Psoas muscle (tissue), 8 donors: Measurements from ENCODE around the gene LMX1A. TPM values are rescaled to one million over a fixed set of nuclear protein-coding genes. Genes with fewer than 3 reads are reported as not detected.

Experiments
- ATAC-seq, 4 donors: fragments of 200-7000 bp; cut with Tn5 transposase; one replicate each; pipeline ENCODE4 v1.9.1; 2020; ENCODE audit warnings: moderate library complexity in 3 of 4, mild to moderate bottlenecking in 2 of 4
- DNase-seq, 2 donors: peaks; one replicate each; pipeline ENCODE4 v3.0.0-alpha.2; 2020
- H3K27ac ChIP-seq: fragments of 200-600 bp; one replicate; pipeline ENCODE4 v1.8.0; 2022
- H3K27me3 ChIP-seq, 3 donors: fragments of 200-600 bp in 1 of 3; one replicate each; pipeline versions ENCODE4 v1.6.1 to v1.8.0; 2013 to 2022; ENCODE audit warnings: low read length in 2 of 3, mild to moderate bottlenecking in 2 of 3, moderate library complexity in 1 of 3; ENCODE audit not compliant: insufficient read depth in 3 of 3
- H3K36me3 ChIP-seq, 2 donors: fragments of 200-600 bp in 1 of 2; one replicate each; pipeline versions ENCODE4 v1.6.1 to v1.8.0; 2013 to 2022; ENCODE audit warnings: low read depth in 1 of 2, mild to moderate bottlenecking in 1 of 2, moderate library complexity in 1 of 2; ENCODE audit not compliant: insufficient read depth in 1 of 2
- H3K4me1 ChIP-seq: fragments of 200-600 bp; one replicate; pipeline ENCODE4 v1.8.0; 2022
- H3K4me3 ChIP-seq: fragments of 200-600 bp; one replicate; pipeline ENCODE4 v1.8.0; 2022; ENCODE audit warnings: mild to moderate bottlenecking
- H3K9me3 ChIP-seq: fragments of 200-600 bp; one replicate; pipeline ENCODE4 v1.8.0; 2022
- CTCF ChIP-seq: fragments of 200-600 bp; IDR thresholded peaks from one replicate; pipeline ENCODE4 v1.8.0; 2022; ENCODE audit warnings: antibody characterized with exemption
- WGBS, 3 donors: extraction: QIAGEN DNeasy Blood & Tissue Kit; methylation state at CpG; one replicate each; pipeline versions ENCODE4 v1.1.6 to v1.1.7; 2013; 5-methylcytosine and 5-hydroxymethylcytosine counted together
- intact Hi-C, 2 donors: fragments of 100-400 bp; cut with DNase I; formaldehyde crosslinking; loops; one replicate each; pipeline versions ENCODE4 v1.11.0 to v1.14.2; 2022
- polyA plus RNA-seq, 3 donors: library from polyadenylated mRNA; stranded (reverse); fragments of 200-250 nt; gene quantifications; one replicate each; pipeline ENCODE4 v1.2.3, GENCODE V29; 2013
- total RNA-seq, 4 donors: library from RNA; stranded (reverse); fragmentation: NEBNext Ultra II Directional in 2 of 4; extraction: Animal tissue kit (Norgen Biotek cat#: 25700) in 2 of 4; gene quantifications; one replicate each; pipeline versions ENCODE4 v1.2.1 to v1.2.4, GENCODE V29; 2021 to 2023
- donor health status: healthy with polysubstance abuse.
- donor health status: DM: no; HTN: no; CAD: no; lungs with moderate emphysema.
- donor health status: Bipolar disorder and iron deficiency.
- donor health status: healthy.
- donor health status: DM: yes; HTN: yes; CAD: no.
- donor health status: DM: no; HTN: no; CAD: no.
- donor health status: DM: no; HTN: no; CAD: no.
- donor health status: DM: yes; HTN: yes; CAD: no.

The LMX1A gene
- total and polyA plus RNA-seq, 7 donors: 0.04 to 0.36 (median 0.16) TPM; not detected in 3

GRCh38 chr1:165287329-165287728 is 69.2 kb downstream of the LMX1A start:
- H3K9me3 ChIP-seq: no peaks in the 10 kb centered on the region
- ATAC-seq: no peak
- H3K27me3 ChIP-seq: peaks cover 0 to 10% (median 1%) of the 10 kb centered on the region in 3 donors
- H3K27ac ChIP-seq: no peak overlapping the region
- H3K36me3 ChIP-seq: no peaks in the 10 kb centered on the region
- WGBS, 3 donors: 91 to 97% (median 96%) methylated on average over 3 of the region's 3 CpGs
- H3K4me1 ChIP-seq: no peaks in the 10 kb centered on the region
- intact Hi-C loops: no loop called here
- no peak for TF ChIP-seq CTCF
- no peak for DNase-seq
- no peak overlapping the region for H3K4me3 ChIP-seq

- 55 to 61% (median 59%) methylated on average over 10 of the region's 10 CpGs for WGBS, 3 donors
- no peak overlapping the region for H3K4me3 ChIP-seq
- no peaks in the 10 kb centered on the region for H3K36me3 ChIP-seq
- H3K27ac ChIP-seq: no peak overlapping the region
- no peaks in the 10 kb centered on the region for H3K9me3 ChIP-seq
- TF ChIP-seq CTCF: no peak
- no peak for DNase-seq
- intact Hi-C loops: no loop called here
- peaks cover 0 to 10% (median 0%) of the 10 kb centered on the region in 3 donors for H3K27me3 ChIP-seq
- no peaks in the 10 kb centered on the region for H3K4me1 ChIP-seq
- no peak for ATAC-seq
These were observed 72.1 kb downstream of the LMX1A start for GRCh38 chr1:165284454-165284853.

- DNase-seq (no peak), ATAC-seq (no peak)
- no peaks in the 10 kb centered on the region for H3K9me3 ChIP-seq
- WGBS, 3 donors: 73 to 84% (median 73%) methylated on average over 3 of the region's 3 CpGs
- intact Hi-C loops: no loop called here
- H3K27me3 ChIP-seq: no peaks in the 10 kb centered on the region
- no peaks in the 10 kb centered on the region for H3K36me3 ChIP-seq
- no peak overlapping the region for H3K27ac ChIP-seq
- H3K4me3 ChIP-seq: no peak overlapping the region
- H3K4me1 ChIP-seq: no peaks in the 10 kb centered on the region
- TF ChIP-seq CTCF: no peak
These were observed 75.2 kb downstream of the LMX1A start for GRCh38 chr1:165281207-165281901.

- no peak overlapping the region for H3K4me3 ChIP-seq
- no peak for DNase-seq
- H3K27ac ChIP-seq: no peak overlapping the region
- H3K9me3 ChIP-seq: no peaks in the 10 kb centered on the region
- WGBS, 3 donors: 50 to 64% (median 58%) methylated on average over 9 of the region's 9 CpGs
- H3K4me1 ChIP-seq: no peaks in the 10 kb centered on the region
- no peaks in the 10 kb centered on the region for H3K36me3 ChIP-seq
- intact Hi-C loops: no loop called here
- no peaks in the 10 kb centered on the region for H3K27me3 ChIP-seq
- no peak for ATAC-seq
- TF ChIP-seq CTCF: no peak
These were observed 76.6 kb downstream of the LMX1A start for GRCh38 chr1:165279882-165280281.

- no peak overlapping the region for H3K27ac ChIP-seq
- H3K4me1 ChIP-seq: no peaks in the 10 kb centered on the region
- intact Hi-C loops: no loop called here
- H3K4me3 ChIP-seq: no peak overlapping the region
- DNase-seq: no peak
- no peaks in the 10 kb centered on the region for H3K36me3 ChIP-seq
- WGBS, 3 donors: 79 to 85% (median 82%) methylated on average over 2 of the region's 2 CpGs
- TF ChIP-seq CTCF: no peak
- ATAC-seq: no peak
- H3K9me3 ChIP-seq: no peaks in the 10 kb centered on the region
- no peaks in the 10 kb centered on the region for H3K27me3 ChIP-seq
These were observed 80.2 kb downstream of the LMX1A start for GRCh38 chr1:165276314-165276713.
